Ishikawa (cell line): ENCODE measurements around the gene ITIH5.

Experiments used
- CEBPB ChIP-seq: IDR thresholded peaks from 2 replicates; pipeline ENCODE4 v1.6.1; 2012
- CREB1 ChIP-seq: IDR thresholded peaks from 2 replicates; pipeline ENCODE4 v1.6.1; 2012; ENCODE audit warnings: low read depth
- EGR1 ChIP-seq: IDR thresholded peaks from 2 replicates; pipeline ENCODE4 v1.6.1; 2012
- EP300 ChIP-seq: IDR thresholded peaks from 2 replicates; pipeline ENCODE4 v1.6.1; 2012; ENCODE audit warnings: borderline replicate concordance
- FOXM1 ChIP-seq: IDR thresholded peaks from 2 replicates; pipeline ENCODE4 v1.6.1; 2012; ENCODE audit warnings: low read depth, borderline replicate concordance
- MAX ChIP-seq: IDR thresholded peaks from 2 replicates; pipeline ENCODE4 v1.6.1; 2012
- NFIC ChIP-seq: IDR thresholded peaks from 2 replicates; pipeline ENCODE4 v1.6.1; 2012
- RAD21 ChIP-seq: IDR thresholded peaks from 2 replicates; pipeline ENCODE4 v1.6.1; 2012; ENCODE audit warnings: low read depth
- REST ChIP-seq: IDR thresholded peaks from 2 replicates; pipeline ENCODE4 v1.6.1; 2012; ENCODE audit warnings: low read depth, mild to moderate bottlenecking
- TAF1 ChIP-seq: IDR thresholded peaks from 2 replicates; pipeline ENCODE4 v1.6.1; 2012; ENCODE audit warnings: low read depth, mild to moderate bottlenecking
- TCF12 ChIP-seq: IDR thresholded peaks from 2 replicates; pipeline ENCODE4 v1.6.1; 2012; ENCODE audit warnings: low read depth
- TEAD4 ChIP-seq: IDR thresholded peaks from 2 replicates; pipeline ENCODE4 v1.6.1; 2012
- USF1 ChIP-seq: IDR thresholded peaks from 2 replicates; pipeline ENCODE4 v1.6.1; 2012
- YY1 ChIP-seq: IDR thresholded peaks from 2 replicates; pipeline ENCODE4 v1.6.1; 2012; ENCODE audit warnings: low read depth
- ZBTB7A ChIP-seq: IDR thresholded peaks from 2 replicates; pipeline ENCODE4 v1.6.1; 2012; ENCODE audit warnings: low read depth

ITIH5 gene

GRCh38 chr10:7534480-7534852 lies 132.3 kb downstream of the ITIH5 start:
- TF ChIP-seq TEAD4 (no peak), CEBPB (no peak), EGR1 (no peak), CREB1 (no peak), YY1 (no peak), RAD21 (no peak)

- TF ChIP-seq EGR1 (no peak), YY1 (no peak), TAF1 (no peak), CEBPB (no peak), EP300 (no peak)
These were observed 132.9 kb downstream of the ITIH5 start for GRCh38 chr10:7533657-7534479.

GRCh38 chr10:7532723-7533498 lies 133.9 kb downstream of the ITIH5 start:
- no peak for TF ChIP-seq ZBTB7A
- no peak for TF ChIP-seq YY1
- no peak for TF ChIP-seq EGR1
- TF ChIP-seq MAX, result no peak
- no peak for TF ChIP-seq FOXM1

GRCh38 chr10:7529638-7530037 lies 137.1 kb downstream of the ITIH5 start:
- TF ChIP-seq USF1 (no peak), TEAD4 (no peak), REST (no peak), RAD21 (peak; percentile 66), TCF12 (no peak), CREB1 (no peak)

- TF ChIP-seq TCF12 (no peak), YY1 (no peak), REST (no peak), TEAD4 (no peak)
These were observed 139.3 kb downstream of the ITIH5 start for GRCh38 chr10:7527468-7527867.

- TF ChIP-seq NFIC, result no peak
- no peak for TF ChIP-seq RAD21
- no peak for TF ChIP-seq TAF1
- TF ChIP-seq TCF12, result no peak
- TF ChIP-seq TEAD4, result no peak
- TF ChIP-seq CEBPB, result no peak
- TF ChIP-seq REST, result no peak
- TF ChIP-seq ZBTB7A, result no peak
- no peak for TF ChIP-seq EGR1
- TF ChIP-seq YY1, result no peak
- no peak for TF ChIP-seq EP300
- no peak for TF ChIP-seq FOXM1
- TF ChIP-seq CREB1, result no peak
- no peak for TF ChIP-seq MAX
- TF ChIP-seq USF1, result no peak
These were observed 140.8 kb downstream of the ITIH5 start for GRCh38 chr10:7526017-7526400.
